HG03196 (cell line): ENCODE measurements around the gene ALPG.
"Not testable (repeated sequence)": the region's sequence is repeated elsewhere in the genome, so short reads cannot be mapped to it uniquely, and the experiment has no call there.

Experiments used
- ATAC-seq: cut with Tn5 transposase; IDR thresholded peaks from one replicate; pipeline ENCODE4 v1.9.1; 2021; ENCODE audit not compliant: unreplicated experiment

ALPG gene

DNA sequence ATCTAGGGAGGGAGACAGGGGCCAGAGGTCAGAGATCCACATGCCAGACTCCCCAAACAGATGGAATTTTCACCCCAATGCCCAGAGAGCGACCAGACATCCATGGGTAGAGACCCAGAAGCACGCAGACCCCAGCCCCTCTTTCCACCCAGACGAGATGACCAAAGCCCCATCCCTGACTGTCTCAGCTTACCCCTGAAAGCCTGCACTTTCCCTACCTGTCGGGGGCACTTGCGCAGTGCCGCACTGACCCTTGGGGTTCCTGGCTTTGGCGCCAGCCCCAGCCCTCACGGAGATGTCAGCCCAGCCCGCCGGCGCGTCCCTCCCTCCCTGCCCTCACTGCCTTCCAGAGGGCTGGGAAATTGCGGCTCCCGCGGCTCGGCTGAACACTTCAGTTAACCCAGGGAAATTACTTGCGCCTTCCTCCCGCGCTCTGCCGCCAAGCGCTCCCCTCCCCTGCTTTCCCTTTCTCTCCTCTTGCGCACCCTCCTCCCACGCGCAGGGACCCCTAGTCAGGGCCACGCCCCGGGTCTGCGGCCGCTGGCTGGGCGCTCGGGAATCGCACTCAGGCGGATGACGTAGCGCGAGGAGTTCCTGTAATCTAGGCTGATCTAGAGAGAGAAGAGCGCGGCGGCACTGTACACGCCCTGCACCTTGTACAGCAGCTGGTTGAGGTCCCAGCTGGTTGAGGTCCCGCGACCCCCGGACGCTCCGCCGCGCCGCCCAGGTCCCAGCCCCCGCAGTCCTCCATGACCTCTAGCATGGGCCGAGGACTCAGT is 12.0 kb downstream of the ALPG start:
- ATAC-seq = no peak

DNA sequence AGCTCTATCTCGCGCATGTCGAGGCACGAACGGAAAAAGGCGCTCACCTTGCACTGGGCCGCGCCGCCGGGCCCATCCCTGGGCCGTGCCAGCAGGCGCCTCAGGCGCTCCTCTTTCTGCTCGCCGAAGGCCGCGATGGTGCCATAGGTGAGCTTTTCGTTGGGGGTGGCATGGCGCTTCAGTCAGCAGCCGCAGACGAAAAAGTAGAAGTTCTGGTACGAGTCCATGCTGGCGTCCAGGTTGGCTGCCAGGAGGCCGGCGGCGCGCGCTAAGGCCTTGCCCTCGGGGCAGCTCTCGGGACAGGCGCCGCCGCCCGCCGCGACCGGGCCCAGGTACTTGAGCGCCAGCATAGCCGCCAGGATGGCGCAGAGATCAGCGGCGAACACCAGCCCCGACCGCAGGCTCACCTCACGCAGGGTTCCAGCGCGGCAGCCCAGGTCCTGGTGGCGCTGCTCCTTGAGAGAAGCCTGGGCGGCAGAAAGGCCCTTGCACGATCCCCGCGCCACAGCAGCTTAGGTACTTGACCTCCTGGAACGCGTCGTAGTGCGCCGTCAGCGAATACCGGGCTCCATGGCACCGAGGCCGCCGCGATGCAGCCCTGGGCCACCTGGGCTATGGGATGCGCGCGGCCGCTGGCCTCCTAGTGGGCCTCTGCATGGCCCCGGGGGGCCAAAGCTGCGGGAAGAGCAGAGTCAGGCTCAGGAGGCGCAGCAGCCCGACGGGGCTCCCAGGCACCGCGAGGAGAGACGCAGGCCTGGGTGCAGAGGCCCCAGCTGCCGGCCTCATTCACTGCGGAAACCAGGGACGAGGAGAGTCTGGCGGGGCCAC is 12.8 kb downstream of the ALPG start:
- no peak for ATAC-seq

DNA sequence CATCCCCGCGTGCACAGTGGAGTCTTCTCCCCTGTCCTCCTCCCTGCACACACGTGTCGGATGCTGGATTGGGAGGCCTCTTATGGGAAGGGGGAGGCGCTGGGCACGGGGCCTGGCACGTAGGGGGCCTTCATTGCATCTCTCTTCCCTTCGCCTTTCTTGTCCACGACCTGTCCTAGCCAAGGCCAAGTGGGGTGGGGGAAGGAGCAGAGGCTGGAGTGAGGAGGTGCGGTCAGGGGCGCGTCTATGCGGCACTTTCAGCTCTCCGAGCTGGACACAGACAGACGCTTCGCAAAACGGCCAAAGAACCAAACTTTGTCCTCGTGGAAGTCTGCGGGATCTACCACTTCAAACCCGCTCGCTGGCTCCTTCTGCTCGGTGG is 13.4 kb downstream of the ALPG start:
- no peak for ATAC-seq

DNA sequence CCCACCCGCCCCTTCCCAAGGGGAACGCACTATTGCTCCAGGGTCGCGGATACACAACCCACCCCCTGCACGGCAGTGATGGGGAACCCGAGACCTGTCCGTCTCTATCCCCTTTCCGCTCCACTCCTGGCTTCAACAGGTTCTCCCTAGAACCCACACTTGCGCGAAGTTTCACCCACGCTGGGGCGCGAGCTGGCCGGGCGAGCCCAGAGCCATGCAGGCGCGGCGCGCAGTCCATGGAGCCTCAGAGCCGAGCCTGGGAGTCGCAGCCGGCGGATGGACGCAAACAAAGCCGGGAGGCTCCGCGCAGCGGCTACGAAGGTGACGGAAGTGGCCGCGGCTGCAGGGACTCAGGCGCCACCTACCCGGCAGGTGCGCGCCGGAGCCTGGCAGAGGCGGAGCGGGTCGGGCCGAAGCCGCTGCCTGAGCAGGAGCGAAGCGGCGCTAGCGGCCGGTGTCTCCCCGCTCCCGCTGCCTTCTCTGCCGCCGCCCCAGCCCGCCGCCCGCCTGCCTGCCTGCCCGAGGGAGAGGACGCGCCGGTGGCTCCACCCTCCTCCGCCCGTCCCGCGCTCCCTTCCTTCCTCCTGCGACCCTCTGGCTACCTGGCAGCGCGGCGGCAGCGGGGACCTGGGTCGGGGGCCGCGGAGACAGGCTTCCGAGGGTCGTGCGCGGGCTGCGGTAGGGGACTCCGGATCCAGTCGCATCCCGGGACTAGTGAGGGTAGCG is 14.0 kb downstream of the ALPG start:
- ATAC-seq = no peak

DNA sequence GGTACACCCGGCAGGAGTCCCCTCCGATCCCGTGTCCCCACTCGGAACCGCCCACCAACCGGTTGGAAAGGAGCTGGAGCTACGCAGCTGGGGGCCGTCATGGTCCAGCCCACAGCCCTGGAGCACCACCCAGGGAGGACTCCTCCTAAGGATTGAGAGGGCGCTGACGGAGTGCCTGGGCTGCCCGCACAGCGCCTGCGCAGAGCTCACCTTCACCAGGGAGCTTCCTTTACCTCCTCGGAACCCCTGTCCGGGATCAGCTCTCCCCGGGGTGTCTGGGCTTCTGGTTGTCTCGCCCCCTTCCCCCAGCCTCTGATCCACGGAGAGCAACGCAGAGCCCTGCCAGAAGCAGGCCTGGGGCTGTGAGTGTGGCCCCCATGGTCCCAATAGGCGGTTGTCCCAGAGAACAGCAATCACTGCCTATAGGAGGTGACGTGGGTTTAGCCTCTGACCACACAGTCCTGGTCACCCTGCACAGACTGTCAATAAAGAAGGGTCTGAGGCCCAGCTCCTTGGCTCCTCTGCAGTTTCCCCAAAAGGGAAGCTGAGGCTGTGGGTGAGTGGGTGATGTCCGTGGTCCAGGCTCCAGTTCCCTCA is 14.6 kb downstream of the ALPG start:
- no peak for ATAC-seq

DNA sequence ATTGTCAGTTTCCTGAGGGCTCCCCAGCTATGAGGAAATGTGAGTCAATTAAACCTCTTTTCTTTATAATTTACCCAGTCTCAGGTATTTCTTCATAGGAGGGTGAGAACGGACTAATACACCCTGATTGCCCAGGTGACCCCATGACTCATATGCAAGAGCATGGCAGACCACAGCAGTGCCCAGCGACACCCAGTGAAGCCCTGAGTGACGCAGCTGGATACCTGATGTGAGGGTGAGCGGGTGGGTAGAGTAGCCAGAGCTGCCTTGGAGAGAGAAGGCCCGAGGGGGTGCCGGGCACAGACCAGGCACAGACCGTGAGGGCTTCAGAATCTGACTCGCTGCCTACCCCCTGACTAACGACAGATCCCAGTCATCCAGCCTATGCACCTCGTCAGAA is 15.4 kb downstream of the ALPG start:
- no peak for ATAC-seq

DNA sequence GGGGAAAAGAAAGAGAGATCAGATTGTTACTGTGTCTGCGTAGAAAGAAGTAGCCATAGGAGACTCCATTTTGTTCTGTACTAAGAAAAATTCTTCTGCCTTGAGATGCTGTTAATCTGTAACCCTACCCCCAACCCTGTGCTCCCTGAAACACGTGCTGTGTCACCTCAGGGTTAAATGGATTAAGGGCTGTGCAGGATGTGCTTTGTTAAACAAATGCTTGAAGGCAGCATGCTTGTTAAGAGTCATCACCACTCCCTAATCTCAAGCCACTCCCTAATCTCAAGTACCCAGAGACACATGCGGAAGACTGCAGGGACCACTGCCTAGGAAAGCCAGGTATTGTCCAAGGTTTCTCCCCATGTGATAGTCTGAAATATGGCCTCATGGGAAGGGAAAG is 16.4 kb downstream of the ALPG start:
- not testable (repeated sequence) for ATAC-seq

DNA sequence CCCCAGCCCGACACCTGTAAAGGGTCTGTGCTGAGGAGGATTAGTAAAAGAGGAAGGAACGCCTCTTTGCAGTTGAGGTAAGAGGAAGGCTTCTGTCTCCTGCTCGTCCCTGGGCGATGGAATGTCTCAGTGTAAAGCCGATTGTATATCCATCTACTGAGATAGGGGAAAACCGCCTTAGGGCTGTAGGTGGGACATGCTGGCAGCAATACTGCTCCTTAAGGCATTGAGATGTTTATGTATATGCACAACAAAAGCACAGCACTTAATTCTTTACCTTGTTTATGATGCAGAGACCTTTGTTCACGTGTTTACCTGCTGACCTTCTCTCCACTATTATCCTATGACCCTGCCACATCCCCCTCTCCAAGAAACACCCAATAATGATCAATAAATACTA is 16.8 kb downstream of the ALPG start:
- ATAC-seq = not testable (repeated sequence)

DNA sequence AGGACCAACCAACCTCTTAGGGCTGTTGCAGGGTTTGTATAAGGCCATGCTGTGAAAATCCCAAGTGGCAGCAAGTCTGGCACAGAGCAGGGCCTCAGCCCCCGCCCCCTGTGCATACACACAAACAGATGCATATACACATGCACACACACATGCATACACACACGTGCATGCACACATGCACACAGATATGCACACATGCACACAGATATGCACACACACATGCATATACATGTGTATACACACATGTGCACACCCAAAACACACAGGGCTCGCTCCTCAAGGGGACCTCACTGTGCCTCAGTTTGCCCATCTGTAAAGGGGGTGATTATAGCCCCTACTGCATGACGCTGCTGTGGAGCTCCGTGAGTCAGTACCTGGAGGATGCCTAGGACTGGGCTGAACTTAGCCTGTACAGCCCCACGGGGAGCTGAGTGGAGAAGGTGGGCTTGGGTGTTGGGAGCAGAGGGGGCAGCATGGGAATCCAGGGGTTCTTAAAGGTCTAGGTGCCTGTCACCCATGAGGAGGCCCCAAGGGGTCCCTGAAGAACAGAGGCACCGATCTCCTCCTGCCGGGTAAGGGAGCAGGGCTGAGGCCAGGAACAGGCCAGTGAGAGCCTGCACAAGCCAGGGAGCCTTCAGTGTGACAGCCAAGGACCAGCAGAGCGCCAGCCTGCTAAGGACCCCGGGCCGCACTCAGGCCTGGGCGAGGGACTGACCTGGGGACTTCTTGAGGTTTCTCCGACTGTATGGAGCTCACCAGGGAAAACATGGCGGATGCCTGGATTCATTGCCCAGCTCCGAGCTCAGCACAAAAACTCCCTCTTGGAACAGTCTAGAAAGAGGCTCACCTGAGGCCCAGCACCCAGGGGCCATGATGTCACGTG is 25.3 kb downstream of the ALPG start:
- no peak for ATAC-seq

DNA sequence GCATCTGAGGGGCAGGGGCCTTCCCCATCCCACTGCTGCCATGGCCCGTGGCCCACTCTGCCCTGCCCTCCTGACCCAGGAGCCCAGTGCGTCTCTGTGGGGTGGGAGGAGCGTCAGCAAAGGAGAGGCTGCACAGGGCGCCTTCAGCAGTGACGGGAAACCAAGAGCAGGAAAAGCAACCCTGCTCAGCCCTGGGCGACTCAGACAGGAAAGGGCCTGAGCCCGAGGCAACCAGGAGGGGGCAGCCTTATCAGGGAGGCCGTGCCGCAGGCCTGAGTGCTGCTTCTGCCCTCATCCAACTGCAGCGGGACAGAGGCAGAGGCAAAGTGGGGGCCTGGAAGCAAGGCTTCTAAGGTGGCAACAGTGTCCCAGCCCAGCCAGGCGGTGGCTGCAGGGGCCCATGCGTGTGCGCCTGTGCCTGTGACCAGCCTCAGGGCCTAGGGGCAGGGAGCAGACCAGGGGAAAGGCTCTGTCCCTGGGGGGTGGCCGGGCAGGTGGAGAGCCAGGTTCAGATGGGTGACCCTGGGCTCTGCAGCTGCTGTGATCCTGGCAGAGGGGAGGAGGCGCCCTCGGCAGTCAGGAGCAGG is 26.0 kb downstream of the ALPG start:
- no peak for ATAC-seq

DNA sequence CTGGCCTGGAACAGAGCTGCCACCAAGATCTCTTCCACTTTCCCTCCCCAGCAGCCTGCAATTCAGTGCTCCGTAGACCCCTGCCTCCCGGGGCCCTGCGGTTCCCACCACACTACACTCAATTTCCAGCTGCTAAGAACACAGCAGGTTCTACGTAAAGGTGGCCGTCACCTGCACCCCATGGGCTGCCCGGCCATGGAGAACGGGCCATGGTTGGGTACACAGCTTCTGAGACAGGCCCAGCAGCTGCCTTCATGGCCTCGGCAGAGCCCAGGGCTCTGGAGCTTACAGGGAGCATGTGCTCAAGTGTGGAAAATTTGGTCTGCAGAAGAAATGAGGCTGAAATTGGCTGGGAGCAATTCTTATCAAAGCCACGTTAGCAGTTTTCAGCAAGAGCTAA is 27.0 kb downstream of the ALPG start:
- not testable (repeated sequence) for ATAC-seq

DNA sequence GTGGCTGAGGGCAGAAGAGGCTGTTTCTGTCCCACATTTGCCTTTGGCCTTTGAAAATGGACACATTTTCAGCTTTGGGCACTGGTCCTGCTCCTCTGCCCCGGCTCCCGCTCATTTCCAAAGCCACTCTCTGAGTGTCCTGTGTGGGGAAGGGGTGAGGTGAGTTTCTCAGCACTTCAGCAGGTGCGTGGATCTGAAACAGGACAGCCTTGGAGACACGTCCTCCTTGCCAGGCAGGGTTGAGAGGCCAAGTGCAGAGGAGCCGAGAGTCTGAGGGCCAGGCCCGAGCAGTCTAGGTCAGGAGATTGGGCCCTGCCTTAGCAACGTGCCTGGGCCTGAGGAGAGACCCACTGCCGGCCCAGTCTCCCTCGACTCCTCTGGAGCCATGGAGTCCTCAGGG is 27.4 kb downstream of the ALPG start:
- no peak for ATAC-seq

DNA sequence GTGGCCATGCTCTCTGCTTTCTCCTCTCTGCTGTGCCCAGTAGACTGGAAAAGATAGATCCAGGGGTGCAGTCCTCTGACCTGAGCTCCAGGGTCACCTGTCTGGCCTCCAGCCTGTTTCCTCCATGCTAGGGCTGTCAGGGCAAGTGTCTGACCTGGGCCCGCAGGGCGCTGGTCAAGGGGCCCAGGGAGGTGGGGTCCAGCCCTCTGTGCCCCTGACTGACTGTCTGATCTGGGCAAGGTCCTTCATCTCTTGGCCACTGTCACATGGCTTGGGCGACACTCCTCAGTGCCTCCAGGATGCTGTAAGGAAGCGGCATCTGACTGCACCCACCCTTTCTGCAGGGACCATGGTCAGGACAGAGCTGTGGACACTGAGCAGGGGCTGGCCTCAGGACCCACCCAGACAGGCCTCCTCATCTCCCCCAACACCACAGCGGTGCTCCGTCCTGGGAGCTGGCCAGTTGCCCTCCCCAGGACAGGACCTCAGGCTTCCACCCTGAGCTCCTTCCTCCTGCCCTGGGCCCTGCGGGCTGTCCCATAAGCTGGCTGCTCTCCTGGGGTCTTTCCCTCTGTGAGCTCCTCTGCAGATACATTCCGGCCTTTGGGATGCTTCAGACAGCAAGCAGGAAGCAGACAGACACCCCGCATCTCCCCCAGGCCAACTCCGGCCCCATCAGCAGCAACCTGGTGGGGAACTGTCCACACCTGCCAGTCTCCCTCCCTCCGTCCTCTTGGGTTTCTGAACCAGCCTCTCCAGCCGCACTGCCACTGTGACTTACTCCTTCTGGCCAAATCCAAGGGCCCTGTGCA is 28.1 kb downstream of the ALPG start:
- no peak for ATAC-seq

DNA sequence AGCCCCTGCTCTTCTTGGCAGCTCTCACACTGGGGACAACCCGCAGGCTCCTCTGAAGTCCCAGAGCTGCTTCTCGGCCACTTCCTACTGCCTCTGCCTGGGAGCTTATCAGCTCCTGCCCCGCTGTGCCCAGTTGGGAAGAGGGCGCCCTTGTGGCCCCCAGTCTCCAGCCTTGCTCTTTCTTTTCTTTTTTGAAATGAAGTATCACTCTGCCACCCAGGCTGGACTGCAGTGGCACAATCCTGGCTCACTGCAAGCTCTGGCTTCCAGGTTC is 28.7 kb downstream of the ALPG start:
- ATAC-seq = no peak

DNA sequence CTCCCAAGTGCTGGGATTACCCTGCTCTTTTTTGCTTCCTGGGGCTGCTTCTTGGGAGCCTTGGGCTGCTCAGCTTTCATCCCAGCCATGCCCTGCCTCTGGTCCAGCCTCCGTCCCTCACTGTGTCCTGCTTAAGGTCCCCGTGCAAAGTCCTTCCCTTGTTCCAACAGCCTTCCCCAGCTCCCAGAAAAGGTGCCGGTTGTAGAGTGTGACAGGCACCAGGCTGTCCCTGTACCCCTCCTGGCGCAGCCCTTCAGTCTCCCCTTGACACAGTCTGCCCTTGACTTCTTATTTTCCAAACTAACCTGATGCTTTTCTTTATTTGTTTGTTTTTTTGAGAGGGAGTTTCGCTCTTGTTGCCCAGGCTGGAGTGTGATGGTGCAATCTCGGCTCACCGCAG is 29.2 kb downstream of the ALPG start:
- no peak for ATAC-seq

DNA sequence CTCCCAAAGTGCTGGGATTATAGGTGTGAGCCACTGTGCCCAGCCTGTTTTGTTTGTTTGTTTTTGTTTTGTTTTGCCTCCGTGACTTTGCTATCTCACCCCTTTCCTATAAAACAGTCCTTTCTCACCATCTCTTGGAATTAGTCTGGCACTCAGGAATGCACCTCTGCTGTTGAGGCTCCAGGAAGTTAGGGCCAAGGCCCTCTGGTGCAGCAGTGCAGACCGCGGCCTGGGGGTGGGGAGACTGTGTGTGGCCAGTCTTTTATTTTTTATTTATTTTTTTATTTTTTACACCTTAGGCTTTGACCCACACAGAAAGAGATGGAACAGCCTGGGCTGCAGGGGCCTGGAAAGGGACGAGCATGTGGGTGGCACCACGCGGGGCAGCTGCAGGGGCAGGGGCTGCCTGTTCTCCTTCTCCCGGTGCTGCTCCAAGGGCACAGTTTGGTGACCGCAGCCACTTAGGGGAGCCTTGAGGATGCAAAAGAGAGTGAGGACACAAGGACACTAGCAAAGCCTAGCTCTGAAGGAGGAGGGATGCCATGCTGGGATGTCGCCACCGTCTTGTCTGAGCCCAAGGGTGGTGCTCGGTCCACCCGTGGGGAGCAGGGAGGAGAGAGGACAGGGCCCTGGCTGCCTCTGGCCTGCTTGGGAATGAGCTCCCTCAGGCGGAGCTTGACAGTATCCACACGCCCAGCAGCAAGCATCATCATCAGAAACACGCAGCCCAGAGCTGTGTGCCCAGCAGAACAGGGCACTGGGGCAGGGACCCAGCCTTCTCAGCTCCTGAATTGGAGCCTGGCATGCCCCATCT is 29.9 kb downstream of the ALPG start:
- ATAC-seq = no peak

DNA sequence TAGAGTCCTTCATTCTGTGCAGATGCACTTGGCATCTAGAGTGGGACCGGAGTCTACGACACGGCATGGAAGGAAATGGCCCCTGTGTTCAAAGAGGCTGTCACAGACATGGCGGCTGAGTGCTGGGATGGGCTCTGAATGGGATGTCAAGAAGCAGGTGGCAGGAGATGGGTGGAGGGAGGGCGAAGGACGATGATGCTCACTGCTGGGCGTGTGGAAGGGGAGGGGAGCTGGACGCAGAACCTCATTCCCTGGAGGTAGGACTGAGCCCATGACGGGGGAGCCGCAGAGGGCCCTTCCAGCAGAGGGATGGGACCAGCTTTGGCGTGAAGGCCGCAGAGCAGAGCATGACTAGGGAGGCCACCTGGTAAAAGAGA is 30.5 kb downstream of the ALPG start:
- ATAC-seq = no peak

DNA sequence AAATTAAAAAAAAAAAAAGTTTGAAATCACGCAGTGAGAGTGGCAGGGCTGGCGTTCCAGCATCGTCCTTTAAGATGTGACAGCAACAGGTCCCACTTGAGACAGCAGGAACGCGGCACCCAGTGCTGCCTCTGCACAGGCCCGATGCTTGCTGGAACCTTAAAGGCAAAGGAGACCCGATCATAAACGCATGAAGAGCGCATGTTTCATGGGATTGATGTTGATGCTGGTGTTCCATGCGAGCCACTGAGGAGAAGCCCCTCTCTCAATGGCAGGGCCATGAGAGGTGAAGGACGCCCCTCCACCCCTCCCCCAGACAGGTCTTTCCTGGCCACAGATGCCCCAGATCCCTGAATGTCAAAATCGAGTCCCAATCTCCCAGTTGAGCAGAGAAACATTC is 31.4 kb downstream of the ALPG start:
- ATAC-seq = no peak
